Stimulated activated naive CD4-positive, alpha-beta T cell treated with Interleukin-2 at 50 U/mL for 16 hours (primary cell): Measurements from ENCODE around the gene TMCC1.
"Not testable (repeated sequence)": the region's sequence is repeated elsewhere in the genome, so short reads cannot be mapped to it uniquely, and the experiment has no call there.

Experiments
- DNase-seq: peaks from one replicate; lab custom pipeline; 2025; lab: John Stamatoyannopoulos, UW

Gene TMCC1

GRCh38 chr3:129650256-129650872 lies 243.1 kb downstream of the TMCC1 start:
- DNase-seq = peak; percentile 23

- no peak for DNase-seq
These were observed 245.1 kb downstream of the TMCC1 start for GRCh38 chr3:129648391-129648790.

DNA sequence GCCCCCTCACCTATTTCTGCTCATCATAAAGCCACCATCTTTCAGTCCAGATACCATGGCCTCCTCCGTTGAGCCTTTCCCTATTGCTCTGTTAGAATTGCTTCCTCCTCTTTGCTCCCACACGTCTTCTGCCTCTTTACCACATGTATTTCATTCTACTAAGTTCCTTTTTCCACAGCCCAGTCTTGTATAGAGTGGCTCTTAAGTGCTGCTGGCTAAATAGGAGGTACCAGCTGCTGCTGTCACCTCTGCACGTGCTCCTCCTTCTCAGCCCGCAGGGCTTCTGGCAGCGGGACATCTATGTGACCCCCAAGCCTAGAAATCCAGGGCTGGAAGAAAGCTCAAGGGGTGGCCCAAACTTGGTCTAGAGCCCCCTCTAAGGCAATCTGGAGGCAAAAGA lies 248.2 kb downstream of the TMCC1 start:
- DNase-seq = no peak

GRCh38 chr3:129644836-129645235 lies 248.7 kb downstream of the TMCC1 start:
- DNase-seq = no peak

DNA sequence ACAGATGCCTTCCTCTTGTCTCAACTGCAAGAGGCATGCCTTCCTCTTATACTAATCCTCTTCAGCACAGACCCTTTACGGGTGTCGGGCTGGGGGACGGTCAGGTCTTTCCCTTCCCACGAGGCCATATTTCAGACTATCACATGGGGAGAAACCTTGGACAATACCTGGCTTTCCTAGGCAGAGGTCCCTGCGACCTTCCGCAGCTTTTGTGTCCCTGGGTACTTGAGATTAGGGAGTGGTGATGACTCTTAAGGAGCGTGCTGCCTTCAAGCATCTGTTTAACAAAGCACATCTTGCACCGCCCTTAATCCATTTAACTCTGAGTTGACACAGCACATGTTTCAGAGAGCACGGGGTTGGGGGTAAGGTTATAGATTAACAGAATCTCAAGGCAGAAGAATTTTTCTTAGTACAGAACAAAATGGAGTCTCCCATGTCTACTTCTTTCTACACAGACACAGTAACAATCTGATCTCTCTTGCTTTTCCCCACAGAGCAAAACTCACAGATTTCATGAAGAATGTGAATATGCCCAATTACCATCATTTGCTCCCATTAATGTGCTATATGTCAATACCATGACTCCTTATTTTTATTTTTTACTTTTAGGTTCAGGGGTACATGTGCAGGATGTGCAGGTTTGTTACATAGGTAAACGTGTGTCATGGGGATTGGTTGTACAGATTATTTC lies 251.8 kb downstream of the TMCC1 start:
- not testable (repeated sequence) for DNase-seq

DNA sequence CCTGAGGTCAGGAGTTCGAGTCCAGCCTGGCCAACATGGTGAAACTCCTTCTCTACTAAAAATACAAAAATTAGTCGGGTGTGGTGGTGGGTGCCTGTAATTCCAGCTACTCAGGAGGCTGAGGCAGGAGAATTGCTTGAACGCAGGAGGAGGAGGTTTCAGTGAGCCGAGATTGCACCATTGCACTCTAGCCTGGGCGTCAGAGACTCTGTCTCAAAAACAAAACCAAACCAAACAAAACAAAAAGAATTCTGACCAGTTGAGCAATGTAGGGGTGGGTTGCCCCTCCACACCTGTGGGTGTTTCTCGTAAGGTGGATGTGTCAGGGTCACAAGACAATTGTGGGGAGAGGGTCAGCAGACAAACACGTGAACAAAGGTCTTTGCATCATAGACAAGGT lies 252.5 kb downstream of the TMCC1 start:
- not testable (repeated sequence) for DNase-seq

DNA sequence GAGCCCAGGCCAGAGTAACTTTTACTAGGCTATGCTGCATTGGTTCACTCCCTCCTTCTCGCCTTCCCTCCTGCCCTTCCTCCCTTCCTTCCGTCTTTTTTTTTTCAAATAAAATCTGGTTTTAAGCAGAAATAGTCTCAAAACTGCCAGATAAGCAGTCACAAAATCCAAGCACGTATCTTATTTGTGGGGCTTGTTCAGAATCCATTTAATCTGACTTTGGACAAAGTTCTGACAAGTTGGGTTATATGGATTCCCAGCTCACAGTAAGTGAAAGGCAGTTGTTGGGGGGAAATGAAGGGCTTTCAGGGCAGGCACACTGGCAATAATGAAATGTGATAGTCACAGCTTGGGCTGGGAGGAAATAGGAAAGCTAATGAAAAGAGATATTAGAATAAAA lies 255.0 kb downstream of the TMCC1 start:
- DNase-seq = no peak

DNA sequence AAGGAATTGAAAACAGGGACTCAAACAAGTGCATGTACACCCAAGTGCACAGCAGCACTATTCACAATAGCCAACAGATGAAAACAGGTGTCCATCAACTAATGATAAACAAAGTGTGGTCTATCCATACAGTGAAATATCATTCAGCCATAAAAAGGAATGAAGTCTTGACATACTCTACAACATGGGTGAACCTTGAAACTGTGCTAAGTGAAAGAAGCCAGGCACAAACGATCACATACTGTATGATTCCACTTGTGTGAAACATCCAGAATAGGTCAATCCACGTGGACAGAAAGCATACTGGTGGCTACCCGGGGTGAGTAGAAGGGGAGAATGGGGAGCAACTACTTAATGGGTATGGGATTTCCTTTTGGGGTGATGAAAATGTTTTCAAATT lies 257.4 kb downstream of the TMCC1 start:
- DNase-seq = no peak

DNA sequence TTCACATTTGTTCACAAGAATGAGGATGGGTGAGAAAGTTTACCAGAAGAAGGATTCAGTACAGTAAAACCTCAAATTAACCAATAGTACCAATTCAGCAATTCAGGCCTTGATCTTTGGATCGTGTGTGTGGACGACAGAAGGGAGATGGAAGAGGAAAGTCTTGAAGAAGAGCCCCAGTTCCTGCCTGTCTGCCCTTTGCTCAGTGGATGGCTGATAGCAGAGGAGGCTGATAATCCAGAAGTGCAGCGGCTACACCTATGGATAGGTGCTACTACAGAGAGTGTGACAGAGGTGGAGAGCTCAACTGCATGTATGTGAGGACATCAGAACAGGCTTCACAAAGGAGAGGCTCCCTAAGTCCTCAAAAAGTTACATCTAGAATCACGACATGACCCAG lies 257.9 kb downstream of the TMCC1 start:
- DNase-seq = no peak

- DNase-seq = no peak
These were observed 259.6 kb downstream of the TMCC1 start for GRCh38 chr3:129633751-129634481.

DNA sequence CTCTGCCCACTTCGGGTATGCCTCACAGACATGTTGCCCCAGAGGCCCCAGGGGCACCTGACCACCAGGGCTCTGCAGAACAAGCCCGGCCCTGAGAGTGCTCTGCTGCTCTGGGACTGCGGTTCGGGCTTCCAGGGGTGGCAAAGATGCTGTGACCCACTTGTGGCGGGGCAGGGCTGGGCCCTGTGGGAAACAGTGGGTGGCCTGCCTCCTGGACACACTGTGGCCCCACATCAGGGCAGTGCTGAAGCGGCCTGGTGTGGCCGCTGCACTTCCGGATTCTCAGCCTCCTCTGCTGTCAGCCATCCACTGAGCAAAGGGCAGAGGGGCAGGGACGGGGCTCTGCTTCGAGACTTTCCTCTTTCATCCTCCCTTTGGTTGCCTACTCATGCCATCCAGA lies 260.5 kb downstream of the TMCC1 start:
- no peak for DNase-seq

DNA sequence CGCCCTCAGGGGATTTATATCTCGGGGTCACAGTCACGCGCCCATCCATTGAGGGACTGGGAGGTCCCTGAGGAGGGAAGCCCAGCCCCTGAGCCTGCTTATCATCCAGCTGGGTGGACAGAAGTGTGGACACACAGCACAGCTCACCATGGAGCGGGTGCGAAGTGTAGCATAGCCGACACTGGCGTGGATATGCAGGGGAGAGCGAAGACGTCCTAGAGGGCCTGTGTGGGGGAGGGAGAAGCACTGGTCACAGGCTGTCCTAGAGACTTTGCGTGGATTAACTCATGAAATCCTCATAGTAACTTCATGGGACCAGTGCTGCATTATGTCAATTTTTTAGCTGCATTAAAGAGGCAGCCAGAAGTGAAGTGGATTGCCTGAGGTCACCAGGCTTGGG lies 261.0 kb downstream of the TMCC1 start:
- no peak for DNase-seq

- no peak for DNase-seq
These were observed 261.5 kb downstream of the TMCC1 start for GRCh38 chr3:129632056-129632455.

DNA sequence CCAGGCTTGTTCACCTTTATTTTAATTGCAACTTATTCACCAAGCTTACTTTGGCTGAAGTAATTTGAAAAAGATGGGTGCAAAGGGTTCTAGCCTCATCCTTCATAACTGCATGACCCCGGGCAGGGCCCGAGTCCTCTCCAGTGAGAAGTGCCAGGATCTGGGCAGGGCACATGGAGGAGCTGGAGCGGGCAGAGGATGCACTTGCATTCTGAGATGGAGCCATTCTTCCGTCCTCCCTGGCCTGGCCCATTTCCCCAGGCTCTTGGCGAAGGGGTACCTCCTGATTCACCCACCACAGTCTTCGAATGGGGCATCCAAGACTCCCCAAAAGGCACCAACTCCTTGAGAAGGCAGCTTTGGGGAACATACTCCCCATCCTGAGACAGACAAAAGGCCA lies 264.5 kb downstream of the TMCC1 start:
- DNase-seq = no peak

GRCh38 chr3:129628169-129628522 lies 265.4 kb downstream of the TMCC1 start:
- no peak for DNase-seq

DNA sequence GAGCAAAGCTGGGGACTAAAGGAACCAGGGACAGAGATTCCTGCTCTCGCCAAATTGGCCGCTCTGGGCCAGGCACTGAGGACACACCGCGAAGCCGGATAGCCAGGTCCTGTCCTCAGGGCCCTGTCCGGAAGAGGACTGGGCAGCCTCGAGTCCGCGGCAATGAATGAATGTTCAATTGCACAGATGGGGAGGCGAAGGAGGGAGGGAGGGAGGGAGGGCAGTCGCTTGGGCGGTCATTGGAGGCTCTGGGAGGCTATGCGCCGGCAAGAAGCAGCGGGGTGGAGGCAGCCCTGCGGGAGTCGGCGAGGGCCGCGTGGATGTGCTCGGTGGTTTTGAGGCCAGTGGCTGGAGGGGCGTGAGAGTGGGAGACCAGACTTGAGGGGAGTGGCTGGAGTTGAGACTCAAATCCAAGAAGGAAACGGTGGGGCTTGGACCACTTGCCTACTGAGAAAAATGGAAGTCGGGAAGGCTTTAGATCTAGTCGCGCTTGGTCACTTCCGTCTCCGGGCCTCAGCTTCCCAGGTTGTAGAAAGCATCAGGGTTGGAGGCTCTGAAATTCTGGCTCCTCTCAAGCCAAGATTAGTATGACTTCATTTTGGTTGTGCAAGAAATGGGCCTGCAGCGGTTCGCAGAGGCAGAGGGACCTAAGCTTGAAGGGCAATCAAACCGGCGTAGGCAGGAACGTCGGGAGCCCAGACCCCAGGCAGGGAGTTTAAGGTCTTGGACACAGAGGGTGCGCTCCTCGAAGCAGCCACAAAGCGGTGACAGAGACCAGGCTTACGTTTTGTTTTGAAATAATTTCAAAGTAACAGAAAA lies 266.0 kb downstream of the TMCC1 start:
- DNase-seq = peak; percentile 57

- DNase-seq = peak; percentile 68
These were observed 266.7 kb downstream of the TMCC1 start for GRCh38 chr3:129626744-129627349.

- no peak for DNase-seq
These were observed 268.2 kb downstream of the TMCC1 start for GRCh38 chr3:129625072-129625874.

GRCh38 chr3:129624347-129625071 lies 269.0 kb downstream of the TMCC1 start:
- DNase-seq = no peak

DNA sequence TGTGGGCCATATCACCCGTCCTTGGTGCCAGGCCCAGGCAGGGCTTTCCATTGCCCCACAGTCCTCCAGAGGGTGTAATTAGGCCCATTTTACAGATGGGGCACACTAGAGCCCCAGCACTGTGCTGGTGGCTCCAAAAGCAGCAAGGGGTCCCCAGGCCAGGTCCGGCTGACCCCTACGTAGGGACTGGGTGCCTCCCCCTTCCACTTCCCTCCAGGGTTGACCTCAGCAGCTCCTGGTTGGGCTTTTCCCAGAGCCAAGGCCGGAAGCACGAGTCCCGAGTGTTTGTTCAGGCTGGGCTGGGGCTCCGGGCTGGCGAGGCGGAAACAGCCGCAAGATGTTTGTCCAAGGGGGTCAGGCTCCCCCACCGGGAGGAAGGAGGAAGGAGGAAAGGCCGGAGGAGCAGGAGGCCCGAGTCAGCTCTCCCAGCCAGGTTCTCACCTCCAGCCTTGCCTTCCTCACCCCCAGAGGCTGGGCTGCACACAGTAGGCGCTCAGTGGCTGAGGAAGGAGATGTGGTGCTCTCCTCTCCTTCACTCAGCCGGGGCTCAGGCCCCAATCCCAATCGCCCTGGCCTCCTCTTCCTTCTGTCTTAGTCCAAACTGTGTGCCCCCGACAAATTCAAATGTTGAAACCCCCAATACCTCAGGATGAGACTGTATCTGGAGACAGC lies 269.9 kb downstream of the TMCC1 start:
- no peak for DNase-seq
